Right lobe of liver (tissue), 4 donors: ENCODE measurements around the gene SMARCB1.

ENCODE experiments used
- CTCF ChIP-seq, 4 donors: fragments of 200-600 bp in 3 of 4; fragments of 450-650 bp in 1 of 4; IDR thresholded peaks; one replicate each; pipeline versions ENCODE4 v1.5.1 to v1.8.0; 2016 to 2022; ENCODE audit warnings: antibody characterized with exemption in 4 of 4, mild to moderate bottlenecking in 2 of 4
- POLR2A ChIP-seq: fragments of 450-650 bp; IDR thresholded peaks from one replicate; pipeline ENCODE4 v1.6.1; 2017; ENCODE audit warnings: antibody characterized with exemption, mild to moderate bottlenecking
- donor health status: DM: no; HTN: no; CAD: no.
- donor health status: DM: no; HTN: no; CAD: no.
- donor health status: DM: no; HTN: yes; CAD: no.

- TF ChIP-seq CTCF (IDR thresholded peaks at IDR 0.05) (no peak), POLR2A (no peak)
Observed at GRCh38 chr22:23737696-23738095, 49.1 kb upstream of the SMARCB1 start.
